ENCODE results near the gene STK32B. TPM values are rescaled to one million over a fixed set of nuclear protein-coding genes. Genes with fewer than 3 reads are reported as not detected.

Gene STK32B
- polyA plus RNA-seq, 1 of the 3 experiments (the other 2 are of a cell fraction) = 0.20 TPM

DNA sequence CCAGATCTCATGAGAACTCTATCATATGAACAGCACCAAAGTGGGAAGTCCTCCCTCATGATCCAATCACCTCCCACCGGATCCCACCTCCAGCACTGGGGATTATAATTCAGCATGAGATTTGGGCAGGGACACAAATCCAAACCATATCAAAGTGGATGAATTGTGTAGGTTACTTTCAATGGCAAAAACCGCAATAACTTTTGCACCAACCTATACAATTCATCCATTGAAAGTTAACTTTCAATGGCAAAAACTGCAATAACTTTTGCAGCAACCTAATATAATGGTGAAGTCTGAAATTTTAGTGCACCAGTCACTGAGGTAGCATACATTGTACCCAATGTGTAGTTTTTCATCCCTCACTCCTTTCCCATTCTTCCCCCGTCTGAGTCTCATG, 16.6 kb downstream of the STK32B start:
- no peak overlapping the region for H2AFZ ChIP-seq (ENCODE audit: low read depth)
- no peaks in the 10 kb centered on the region for H4K20me1 ChIP-seq (ENCODE audit: insufficient read depth)
- H3K36me3 ChIP-seq (replicated peaks in 1 of 2; ENCODE audit: control insufficient read depth in 1 of 2, insufficient read depth in 2 of 2, low read length in 1 of 2) = no peaks in the 10 kb centered on the region
- H3K9ac ChIP-seq = no peak overlapping the region
- ChIA-PET POLR2A (no interaction called here), CTCF (interaction anchor here (1.0 to 1.3 kb wide), 2 partner anchors 10 to 16 kb away, joined by 3 read pairs; no protein-coding TSS in a partner anchor)
- no peak overlapping the region for H3K4me2 ChIP-seq
- H3K79me2 ChIP-seq (ENCODE audit: insufficient read depth) = no peaks in the 10 kb centered on the region
- 11% methylated on average over 3 of the region's 3 CpGs for WGBS (ENCODE audit: low lambda C conversion rate)
- TF ChIP-seq FOXM1 (IDR thresholded peaks at IDR 0.05; ENCODE audit: low read depth) = no peak
- TF ChIP-seq IRF3 (IDR thresholded peaks at IDR 0.05; ENCODE audit: low read depth, low read length) = no peak
- TF ChIP-seq, protein P1, sequence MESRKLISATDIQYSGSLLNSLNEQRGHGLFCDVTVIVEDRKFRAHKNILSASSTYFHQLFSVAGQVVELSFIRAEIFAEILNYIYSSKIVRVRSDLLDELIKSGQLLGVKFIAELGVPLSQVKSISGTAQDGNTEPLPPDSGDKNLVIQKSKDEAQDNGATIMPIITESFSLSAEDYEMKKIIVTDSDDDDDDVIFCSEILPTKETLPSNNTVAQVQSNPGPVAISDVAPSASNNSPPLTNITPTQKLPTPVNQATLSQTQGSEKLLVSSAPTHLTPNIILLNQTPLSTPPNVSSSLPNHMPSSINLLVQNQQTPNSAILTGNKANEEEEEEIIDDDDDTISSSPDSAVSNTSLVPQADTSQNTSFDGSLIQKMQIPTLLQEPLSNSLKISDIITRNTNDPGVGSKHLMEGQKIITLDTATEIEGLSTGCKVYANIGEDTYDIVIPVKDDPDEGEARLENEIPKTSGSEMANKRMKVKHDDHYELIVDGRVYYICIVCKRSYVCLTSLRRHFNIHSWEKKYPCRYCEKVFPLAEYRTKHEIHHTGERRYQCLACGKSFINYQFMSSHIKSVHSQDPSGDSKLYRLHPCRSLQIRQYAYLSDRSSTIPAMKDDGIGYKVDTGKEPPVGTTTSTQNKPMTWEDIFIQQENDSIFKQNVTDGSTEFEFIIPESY (IDR thresholded peaks at IDR 0.05; ENCODE audit: borderline replicate concordance, low read depth) = no peak
- DNase-seq = no peak
- no peaks in the 10 kb centered on the region for H3F3A ChIP-seq (replicated peaks; ENCODE audit: insufficient read depth)
- H3K9me3 ChIP-seq = no peaks in the 10 kb centered on the region
- H3K4me3 ChIP-seq (ENCODE audit: low read depth in 2 of 2, low read length in 1 of 2) = no peak overlapping the region
- no peaks in the 10 kb centered on the region for H3K27me3 ChIP-seq (ENCODE audit: insufficient read depth)
- no peaks in the 10 kb centered on the region for H3K4me1 ChIP-seq (ENCODE audit: control insufficient read depth in 1 of 2, insufficient read depth in 2 of 2, low read depth in 1 of 2, low read length in 1 of 2)
- no peak overlapping the region for H3K27ac ChIP-seq (ENCODE audit: low read depth in 2 of 2, low read length in 1 of 2)
- H3K9me2 ChIP-seq = no peaks in the 10 kb centered on the region

DNA sequence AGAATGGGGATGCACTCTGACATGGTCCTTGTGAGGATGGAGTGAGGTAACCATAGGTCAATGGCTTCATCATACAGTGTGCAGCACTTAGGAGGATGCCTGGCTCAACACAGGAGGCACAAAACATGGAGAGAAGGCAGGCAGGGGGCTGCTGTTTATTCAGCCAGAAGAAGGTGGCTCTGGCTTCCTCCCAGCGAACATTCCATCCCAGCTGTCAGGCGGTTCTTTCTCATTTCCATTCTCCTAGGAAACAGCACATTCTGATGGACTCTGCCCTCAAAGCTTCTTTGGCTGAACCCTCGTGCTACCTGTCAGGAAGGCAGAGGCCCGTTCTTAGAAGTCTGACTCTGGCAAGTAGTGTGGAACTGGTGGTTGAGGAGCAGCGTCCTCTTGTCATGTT, 18.6 kb downstream of the STK32B start:
- no peaks in the 10 kb centered on the region; the same call in 1 of the 2 replicates for H3K9me3 ChIP-seq
- ChIA-PET CTCF (no interaction called here), POLR2A (no interaction called here)
- no peak overlapping the region for H3K4me3 ChIP-seq (ENCODE audit: low read depth in 2 of 2, low read length in 1 of 2)
- no peaks in the 10 kb centered on the region for H3K27me3 ChIP-seq (ENCODE audit: insufficient read depth)
- 6% methylated on average over 5 of the region's 5 CpGs for WGBS (ENCODE audit: low lambda C conversion rate)
- H2AFZ ChIP-seq (ENCODE audit: low read depth) = no peak overlapping the region
- TF ChIP-seq TCF12 (IDR thresholded peaks at IDR 0.05) = no peak
- no peak for TF ChIP-seq EZH2phosphoT487 (IDR thresholded peaks at IDR 0.05; ENCODE audit: borderline replicate concordance, low read depth)
- no peak for TF ChIP-seq RXRA (IDR thresholded peaks at IDR 0.05; ENCODE audit: borderline replicate concordance, low read depth)
- TF ChIP-seq, protein P1 (IDR thresholded peaks at IDR 0.05; ENCODE audit: borderline replicate concordance, low read depth) = no peak
- TF ChIP-seq FOXJ3 (CRISPR knock-in tag; IDR thresholded peaks at IDR 0.05) = no peak
- no peak for TF ChIP-seq PBX3 (IDR thresholded peaks at IDR 0.05)
- TF ChIP-seq RAD21 (IDR thresholded peaks at IDR 0.05; ENCODE audit: low read length) = no peak
- no peak for TF ChIP-seq FOSL2 (IDR thresholded peaks at IDR 0.05; ENCODE audit: borderline replicate concordance, low read depth)
- no peak for TF ChIP-seq GABPA (IDR thresholded peaks at IDR 0.05; ENCODE audit: low read depth)
- TF ChIP-seq POLR2AphosphoS5 (IDR thresholded peaks at IDR 0.05; ENCODE audit: low read depth, low read length) = no peak
- TF ChIP-seq SMC3 (IDR thresholded peaks at IDR 0.05; ENCODE audit: low read depth, low read length) = no peak
- TF ChIP-seq RCOR1 (IDR thresholded peaks at IDR 0.05; ENCODE audit: low read length) = no peak
- TF ChIP-seq, protein P2, sequence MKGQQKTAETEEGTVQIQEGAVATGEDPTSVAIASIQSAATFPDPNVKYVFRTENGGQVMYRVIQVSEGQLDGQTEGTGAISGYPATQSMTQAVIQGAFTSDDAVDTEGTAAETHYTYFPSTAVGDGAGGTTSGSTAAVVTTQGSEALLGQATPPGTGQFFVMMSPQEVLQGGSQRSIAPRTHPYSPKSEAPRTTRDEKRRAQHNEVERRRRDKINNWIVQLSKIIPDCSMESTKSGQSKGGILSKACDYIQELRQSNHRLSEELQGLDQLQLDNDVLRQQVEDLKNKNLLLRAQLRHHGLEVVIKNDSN (IDR thresholded peaks at IDR 0.05; ENCODE audit: borderline replicate concordance, low read depth) = no peak
- TF ChIP-seq TAF1 (IDR thresholded peaks at IDR 0.05; ENCODE audit: borderline replicate concordance, low read depth, low read length) = no peak
- no peak for TF ChIP-seq JUND (IDR thresholded peaks at IDR 0.05)
- TF ChIP-seq SIN3A (IDR thresholded peaks at IDR 0.05; ENCODE audit: borderline replicate concordance, low read depth, low read length) = no peak
- TF ChIP-seq, protein P3, sequence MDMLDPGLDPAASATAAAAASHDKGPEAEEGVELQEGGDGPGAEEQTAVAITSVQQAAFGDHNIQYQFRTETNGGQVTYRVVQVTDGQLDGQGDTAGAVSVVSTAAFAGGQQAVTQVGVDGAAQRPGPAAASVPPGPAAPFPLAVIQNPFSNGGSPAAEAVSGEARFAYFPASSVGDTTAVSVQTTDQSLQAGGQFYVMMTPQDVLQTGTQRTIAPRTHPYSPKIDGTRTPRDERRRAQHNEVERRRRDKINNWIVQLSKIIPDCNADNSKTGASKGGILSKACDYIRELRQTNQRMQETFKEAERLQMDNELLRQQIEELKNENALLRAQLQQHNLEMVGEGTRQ (IDR thresholded peaks at IDR 0.05; ENCODE audit: borderline replicate concordance, low read depth, low read length) = no peak
- no peak overlapping the region for H3K27ac ChIP-seq (ENCODE audit: low read depth in 2 of 2, low read length in 1 of 2)
- no peak overlapping the region for H3K9ac ChIP-seq
- no peaks in the 10 kb centered on the region for H3K9me2 ChIP-seq
- no peaks in the 10 kb centered on the region for H3F3A ChIP-seq (replicated peaks; ENCODE audit: insufficient read depth)
- no peak for DNase-seq
- H4K20me1 ChIP-seq (ENCODE audit: insufficient read depth) = no peaks in the 10 kb centered on the region
- no peaks in the 10 kb centered on the region for H3K79me2 ChIP-seq (ENCODE audit: insufficient read depth)
- no peaks in the 10 kb centered on the region for H3K36me3 ChIP-seq (replicated peaks in 1 of 2; ENCODE audit: control insufficient read depth in 1 of 2, insufficient read depth in 2 of 2, low read length in 1 of 2)
- H3K4me2 ChIP-seq = no peak overlapping the region
- H3K4me1 ChIP-seq (ENCODE audit: control insufficient read depth in 1 of 2, insufficient read depth in 2 of 2, low read depth in 1 of 2, low read length in 1 of 2) = no peaks in the 10 kb centered on the region

Data from SK-N-SH (cell line).